HG02981 (cell line): ENCODE results near the gene MICU1.
"Not testable (repeated sequence)": the region's sequence is repeated elsewhere in the genome, so short reads cannot be mapped to it uniquely, and the experiment has no call there.

Experiments
- ATAC-seq: cut with Tn5 transposase; IDR thresholded peaks from one replicate; pipeline ENCODE4 v1.9.1; 2021; ENCODE audit warnings: mild to moderate bottlenecking, moderate library complexity; ENCODE audit not compliant: unreplicated experiment

The MICU1 gene

DNA sequence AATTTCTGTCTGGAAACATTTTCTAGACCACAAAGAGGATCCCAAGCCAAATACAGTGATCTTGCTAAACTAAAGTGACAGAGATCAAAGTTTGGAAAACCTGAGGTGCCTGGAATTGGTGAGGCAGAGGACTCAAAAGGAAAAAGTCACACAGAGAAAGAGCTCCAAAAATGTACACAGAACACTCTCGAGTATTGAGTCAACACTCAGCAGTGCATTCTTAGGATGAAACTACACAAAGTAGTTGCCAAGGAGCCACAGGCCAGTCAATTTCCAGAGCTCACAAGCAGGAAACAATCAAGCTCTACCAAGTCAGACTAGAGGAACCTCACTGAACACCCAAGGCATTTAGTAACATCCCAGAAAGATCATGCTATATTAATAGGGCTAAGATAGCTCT is 61.3 kb downstream of the MICU1 start:
- no peak for ATAC-seq

DNA sequence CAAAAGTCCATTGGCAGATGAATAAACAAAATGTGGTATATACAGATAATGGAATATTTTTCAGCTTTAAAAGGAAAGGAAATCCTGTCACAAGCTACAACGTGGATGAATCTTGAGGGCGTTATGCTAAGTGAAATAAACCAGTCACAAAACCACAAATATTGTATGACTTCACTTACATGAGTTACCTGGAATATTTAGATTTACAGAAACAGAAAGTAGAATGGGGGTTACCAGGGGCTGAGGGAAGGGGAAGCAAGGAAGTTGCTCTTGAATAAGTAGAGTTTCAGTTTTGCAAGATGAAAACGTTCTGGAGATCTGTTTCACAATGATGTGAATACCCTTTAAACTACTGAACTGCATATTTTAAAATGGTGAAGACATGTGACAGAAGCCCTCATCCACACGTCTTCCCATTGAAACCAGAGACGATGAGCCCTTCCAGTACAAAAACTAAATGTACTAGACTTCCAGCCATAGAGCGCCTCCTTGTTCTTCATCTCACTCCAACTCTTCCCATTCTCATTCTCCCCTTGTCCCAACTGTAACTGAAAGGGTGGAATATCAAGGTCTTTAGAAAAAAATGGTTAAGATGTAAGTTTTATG is 62.4 kb downstream of the MICU1 start:
- ATAC-seq: no peak

DNA sequence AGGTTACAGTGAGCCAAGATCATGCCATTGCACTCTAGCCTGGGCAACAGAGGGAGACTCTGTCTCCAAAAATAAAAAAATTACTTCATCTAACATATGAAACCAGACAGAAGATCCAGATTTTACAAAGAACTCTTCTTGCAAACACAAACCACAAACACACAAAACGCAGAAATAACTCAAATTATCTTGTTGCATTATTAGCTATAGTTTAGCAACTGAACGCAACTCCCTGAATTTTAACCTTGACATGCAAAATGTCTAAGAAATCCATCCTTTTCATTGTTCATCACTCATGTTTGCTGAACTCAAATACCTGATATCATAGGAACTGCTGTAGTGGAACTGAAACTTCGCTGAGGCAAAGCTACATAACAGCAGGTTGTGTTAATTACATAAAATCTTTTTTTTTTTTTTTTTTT is 64.1 kb downstream of the MICU1 start:
- ATAC-seq: no peak

DNA sequence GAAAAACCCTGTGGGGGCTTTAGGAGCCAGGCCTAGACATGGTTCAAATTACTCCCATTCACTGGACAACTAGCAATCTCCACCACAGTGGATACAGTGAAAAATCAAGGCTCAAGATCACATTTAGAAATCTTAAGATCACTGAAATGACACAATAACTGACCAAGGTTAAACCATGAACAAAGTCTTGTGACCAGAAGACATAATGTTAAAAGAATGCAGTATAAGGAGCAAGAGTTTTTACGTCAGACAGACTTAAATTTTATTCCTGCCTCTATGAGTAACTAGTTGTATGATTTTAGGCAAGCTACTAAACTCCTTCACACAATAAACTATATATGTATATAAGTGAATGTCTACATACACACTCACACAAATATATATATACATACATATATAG is 68.5 kb downstream of the MICU1 start:
- ATAC-seq: no peak

DNA sequence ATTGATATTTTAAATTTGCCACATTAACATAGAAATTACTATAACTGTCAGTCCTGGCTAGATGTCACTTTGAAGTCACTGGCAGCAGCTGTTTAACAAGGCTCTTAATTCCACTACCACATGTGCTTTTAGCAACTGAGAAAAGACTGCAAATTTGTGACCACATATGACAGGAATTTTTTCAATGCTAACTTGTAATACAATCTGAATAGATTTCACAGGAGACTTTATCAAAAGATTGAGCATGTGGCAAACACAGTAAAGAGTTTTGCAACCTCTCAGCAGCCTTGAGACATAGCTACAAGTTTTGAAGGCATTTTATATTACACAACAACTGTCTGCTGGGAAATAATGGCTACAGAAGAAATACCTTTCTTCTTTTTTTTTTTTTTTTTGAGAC is 73.0 kb downstream of the MICU1 start:
- ATAC-seq: no peak

DNA sequence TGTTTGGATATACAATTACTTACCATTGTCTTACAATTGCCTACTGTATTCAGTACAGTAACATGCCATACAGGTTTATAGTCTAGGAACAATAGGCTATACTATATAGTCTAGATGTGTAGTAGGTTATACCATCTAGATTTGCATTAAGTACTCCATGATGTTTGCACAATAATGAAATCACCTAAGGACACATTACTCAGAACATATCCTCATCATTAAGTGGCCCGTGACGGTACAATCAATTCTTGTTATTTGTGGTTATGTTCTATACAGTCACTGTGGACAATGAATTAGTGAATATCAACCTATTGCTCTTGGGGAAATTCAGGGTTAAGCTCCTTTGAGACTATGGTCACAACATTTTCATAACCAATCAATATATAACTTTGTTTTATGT is 75.6 kb downstream of the MICU1 start:
- no peak for ATAC-seq

DNA sequence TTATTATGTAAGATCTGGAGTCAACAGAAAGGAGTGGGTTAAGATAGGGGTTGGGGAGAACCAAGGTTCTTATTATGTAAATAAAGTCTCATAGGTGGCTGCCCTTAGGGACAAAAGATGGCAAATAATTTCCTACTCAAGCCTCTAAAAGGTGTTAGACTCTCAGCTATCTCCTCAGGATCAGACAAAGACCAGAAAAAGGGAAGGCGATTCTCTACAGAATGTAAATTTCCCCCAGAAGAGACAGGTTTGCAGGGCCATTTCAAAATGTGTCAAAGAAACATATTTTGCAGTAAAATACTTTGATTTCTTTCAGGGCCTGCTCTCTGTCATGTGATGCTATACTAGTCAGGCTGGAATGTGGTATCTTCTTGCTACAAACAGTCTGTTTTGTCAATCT is 80.3 kb downstream of the MICU1 start:
- no peak for ATAC-seq

DNA sequence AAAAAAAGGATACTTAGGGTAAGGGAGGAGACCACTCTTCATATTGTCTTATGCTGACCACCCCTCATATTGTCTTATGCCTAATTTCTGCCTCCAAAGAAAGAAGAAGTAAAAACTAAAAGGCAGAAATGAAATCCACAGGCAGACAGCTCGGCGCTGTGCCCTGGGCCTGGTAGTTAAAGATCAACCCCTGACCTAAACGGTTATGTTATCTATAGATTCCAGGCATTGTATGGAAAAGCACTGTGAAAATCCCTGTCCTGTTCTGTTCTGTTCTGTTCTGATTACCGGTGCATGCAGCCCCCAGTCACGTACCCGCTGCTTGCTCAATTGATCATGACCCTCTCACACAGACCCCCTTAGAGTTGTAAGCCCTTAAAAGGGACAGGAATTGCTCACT is 82.0 kb downstream of the MICU1 start:
- ATAC-seq: not testable (repeated sequence)

DNA sequence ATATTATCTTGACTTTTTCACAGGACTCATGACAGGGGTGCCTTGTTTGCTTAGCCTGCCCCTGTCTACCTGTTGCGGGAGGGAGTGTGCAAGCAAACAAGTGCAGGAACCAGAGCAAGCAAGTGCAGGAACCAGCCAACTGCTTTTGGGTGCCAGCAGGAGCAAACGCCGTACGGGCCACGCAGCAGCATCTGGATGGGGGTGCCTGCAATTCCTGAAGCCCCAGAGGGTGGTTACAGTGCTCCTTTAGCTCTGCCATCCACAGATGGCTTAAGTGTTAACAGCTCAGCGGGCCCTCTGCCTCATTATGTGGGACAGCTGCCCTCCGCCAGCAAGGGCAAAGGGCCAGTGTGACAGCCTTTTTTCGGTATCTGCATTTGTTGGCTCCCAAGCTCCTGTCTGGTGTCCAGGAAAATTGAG is 83.5 kb downstream of the MICU1 start:
- no peak for ATAC-seq

DNA sequence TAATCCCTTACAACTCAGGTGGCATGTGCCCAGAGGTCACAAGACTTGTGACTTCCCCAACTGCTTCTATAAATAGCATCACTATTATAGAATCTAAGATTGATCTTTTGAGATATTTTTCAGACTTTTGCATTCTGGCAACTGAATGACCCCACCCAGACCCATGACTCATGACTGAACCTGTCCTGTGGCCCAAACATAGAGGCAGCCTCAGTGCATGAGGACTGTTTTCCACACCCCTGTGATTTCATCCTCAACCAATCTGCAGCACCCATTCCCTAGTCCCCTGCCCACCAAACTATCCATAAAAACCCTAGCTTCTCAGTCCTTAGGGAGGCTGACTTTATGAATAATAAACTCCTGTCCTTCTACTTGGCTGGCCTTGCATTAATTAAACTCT is 84.5 kb downstream of the MICU1 start:
- no peak for ATAC-seq

DNA sequence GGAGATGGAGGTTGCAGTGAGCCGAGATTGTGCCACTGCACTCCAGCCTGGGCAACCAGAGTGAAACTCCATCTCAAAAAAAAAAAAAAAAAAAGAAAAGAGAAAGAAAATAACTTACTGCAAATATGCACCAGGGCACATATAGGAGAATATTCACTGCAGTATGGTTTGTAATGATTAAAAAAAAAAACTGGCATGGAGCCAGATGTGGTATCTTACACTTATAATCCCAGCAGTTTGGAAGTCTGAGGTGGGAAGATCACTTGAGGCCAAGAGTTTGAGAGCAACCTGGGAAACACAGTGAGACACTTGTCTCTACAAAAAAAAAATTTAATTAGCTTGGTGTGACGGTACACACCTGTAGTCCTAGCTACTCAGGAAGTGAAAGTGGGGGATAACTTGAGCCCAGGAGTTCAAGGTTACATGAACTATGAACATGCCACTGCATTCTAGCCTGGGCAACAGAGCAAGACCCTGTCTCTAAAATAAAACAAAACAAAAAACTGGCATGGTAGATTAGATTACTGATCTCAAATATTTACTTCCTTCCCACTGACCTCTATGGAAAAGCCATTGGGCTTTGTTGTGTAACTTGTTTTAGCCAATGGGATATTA is 85.6 kb downstream of the MICU1 start:
- no peak for ATAC-seq

DNA sequence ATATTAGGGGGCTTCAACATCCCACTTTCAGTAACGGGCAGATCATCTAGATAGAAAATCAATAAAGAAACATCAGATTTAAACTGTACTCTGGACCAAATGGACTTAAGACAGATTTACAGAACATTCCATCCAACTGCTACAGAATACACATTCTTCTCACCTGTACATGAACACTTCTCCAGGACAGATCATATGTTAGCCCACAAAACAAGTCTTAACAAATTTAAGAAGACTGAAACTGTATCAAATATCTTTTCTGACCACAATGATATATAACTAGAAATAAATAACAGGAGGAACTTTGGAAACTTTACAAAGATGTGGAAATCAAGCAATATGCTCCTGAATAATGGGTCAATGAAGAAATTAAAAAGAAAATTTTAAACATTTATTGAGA is 86.7 kb downstream of the MICU1 start:
- no peak for ATAC-seq

DNA sequence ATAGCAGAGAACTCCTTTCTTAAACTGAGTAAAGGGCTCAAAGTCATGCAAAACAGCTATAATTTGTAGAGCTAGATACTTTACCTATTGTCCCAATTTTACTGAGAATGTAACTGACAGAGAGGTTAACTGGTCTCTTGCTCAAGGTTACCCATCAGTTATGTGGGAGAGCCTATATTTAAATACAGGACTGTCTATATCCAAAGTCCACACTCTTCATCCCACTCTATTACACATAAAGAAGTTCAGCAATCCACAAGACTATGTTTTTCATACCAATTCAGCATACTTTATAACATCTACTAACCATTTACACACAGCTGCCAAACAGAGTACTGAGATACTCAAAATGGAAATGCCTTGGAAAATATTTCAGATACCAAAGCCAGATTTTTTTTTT is 100.2 kb downstream of the MICU1 start:
- no peak for ATAC-seq

DNA sequence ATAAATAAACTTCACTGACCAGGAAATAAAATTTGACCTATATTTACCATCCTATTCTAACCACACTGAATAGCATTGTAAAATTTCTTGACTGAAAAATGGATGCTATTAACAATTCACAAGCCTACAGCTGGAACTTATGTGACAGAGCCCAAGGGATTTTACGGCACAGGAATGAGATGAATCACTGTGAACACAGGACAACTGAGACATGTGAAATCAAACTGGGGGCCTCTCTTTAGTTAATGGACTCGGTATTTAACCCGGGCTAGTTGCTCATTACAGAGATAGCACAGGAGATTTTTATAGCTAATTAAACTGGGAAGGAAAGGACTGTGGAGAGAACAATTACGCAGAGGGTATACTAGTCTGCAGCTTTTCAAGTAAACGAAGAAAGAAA is 100.6 kb downstream of the MICU1 start:
- no peak for ATAC-seq

DNA sequence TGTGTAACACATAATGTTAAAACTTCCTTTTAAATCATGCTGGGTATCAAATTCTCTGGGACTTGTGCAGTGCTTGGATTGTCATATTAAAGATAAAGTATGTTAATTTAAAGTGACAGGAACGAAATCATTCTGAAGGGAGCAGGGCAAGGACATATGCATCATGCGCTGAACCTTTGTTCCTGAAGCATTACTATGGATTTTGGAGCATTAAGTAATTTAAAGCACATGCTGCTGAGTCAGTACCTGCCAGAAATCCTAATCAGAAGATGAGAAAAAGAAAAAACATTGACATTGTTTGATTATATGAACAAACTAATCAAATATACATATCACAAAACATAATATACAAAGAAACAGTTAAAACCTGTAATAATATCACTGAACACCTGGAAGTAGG is 101.4 kb downstream of the MICU1 start:
- ATAC-seq: no peak

DNA sequence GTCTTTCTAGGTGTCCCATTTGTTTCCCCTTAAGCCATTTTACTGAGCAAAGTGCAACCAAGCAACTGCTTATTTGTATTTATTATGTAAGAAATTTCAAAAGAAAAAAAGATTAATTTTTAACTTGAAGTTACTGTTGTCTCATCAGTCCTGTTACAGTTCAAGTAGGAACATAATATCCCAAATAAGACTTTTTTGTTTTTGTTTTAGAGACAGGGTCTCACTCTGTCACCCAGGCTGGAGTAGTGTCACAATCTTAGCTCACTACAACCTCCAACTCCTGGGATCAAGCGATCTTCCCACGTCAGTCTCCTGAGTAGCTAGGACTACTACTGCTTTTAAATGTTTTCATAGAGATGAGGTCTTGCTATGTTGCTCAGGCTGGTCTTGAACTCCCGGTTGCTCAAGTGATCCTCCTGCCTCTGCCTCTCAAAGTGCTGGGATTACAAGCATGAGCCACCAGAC is 101.9 kb downstream of the MICU1 start:
- no peak for ATAC-seq

DNA sequence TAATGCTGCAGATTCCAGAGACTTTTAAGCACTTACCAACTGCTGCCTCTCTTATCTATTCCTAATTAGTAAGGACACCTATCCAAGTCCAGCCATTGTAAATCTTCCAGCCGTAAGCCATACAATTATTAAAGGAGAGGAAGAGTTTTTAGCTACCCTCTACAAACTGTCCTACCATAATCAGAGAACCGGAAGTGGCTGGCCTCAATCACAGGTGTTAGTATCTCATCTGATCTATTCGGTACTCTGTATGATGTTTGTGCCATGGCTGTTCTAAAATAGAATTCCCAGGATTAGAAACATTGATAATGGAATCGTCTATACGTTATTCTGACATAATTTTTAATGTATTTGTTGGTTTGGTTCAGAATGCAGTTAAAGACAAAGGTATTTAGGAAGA is 102.8 kb downstream of the MICU1 start:
- no peak for ATAC-seq

DNA sequence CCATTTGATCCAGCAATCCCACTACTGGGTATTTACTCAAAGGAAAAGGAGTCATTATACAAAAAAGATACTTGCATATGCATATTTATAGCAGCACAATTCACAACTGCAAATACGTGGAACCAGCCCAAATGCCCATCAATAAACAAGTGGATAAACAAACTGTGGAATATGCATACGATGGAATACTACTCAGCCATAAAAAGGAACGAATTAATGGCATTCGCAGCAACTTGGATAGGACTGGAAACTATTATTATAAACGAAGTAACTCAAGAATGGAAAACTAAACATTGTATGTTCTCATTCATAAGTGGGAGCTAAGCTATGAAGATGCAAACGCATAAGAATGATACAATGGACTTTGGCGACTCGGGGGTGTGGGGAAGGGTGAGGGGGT is 108.6 kb downstream of the MICU1 start:
- ATAC-seq: no peak

DNA sequence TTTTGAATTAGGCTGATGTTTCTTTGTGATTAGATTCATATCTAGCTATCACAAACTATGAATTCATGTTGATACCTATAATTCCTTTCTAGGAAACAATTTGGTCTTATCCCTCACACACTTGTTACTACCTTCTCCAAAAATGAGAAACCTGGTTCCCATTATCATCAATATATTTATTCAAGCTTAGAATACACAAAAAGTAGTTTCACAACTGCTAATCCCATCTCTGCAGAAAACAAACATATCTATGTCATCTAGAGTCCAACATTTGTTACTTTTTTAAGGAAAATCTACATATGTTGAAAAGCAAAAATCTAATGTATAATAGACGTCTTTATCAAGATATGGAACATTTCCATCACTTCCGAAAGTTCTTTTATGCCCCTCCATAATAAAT is 110.4 kb downstream of the MICU1 start:
- no peak for ATAC-seq

DNA sequence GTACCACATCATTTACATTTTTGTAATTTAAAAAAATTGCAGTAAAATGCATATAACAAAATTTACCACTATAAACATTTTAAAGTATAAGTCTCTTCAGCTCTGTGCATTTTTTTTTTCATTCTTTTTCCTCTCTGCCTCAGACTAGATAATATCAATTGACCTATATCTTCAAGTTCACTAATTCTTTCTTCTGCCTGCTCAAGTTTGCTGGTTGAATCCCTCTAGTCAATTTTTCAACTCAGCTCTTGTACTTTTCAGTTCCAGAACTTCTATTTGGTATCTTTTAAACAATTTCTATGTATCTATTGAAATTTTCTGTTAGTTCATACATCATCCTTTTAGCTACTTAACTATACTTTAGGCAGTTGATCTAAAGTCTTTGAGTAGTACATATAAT is 112.0 kb downstream of the MICU1 start:
- no peak for ATAC-seq

DNA sequence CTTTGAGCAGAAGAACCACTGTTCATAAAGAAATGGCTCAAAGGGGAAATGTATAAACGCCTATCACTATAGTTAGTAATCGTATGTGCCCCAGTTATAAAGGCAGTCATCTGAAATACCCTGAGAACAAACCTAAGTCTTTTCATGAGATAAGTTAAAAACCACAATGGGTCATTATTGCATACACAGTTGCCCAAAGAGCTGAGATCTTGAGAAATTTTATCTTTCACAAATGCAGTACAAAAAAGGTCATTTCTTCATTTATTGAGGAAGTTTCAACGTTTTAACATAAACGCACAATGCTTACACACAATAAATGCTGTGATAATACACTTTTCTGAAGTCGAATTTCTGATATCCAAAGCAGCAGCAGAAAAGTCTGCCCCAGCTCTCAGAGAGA is 114.4 kb downstream of the MICU1 start:
- no peak for ATAC-seq

DNA sequence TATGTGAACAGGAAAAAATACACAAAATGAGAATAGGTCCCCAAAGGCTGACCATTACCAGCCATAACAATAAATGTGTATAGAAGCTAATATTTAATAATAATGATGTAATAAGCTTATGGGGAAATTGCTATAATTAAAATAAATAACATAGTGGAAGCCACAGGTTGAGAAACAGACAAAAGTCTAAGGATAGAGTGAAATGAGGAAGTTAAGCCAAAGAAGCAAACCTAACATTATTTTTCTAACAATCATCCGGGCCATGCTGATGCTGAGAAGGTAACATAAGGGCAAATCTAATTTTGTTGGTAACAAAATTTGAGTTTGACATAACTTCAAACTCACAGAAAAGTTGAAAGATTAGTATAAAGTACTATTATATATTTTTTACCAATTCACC is 115.9 kb downstream of the MICU1 start:
- ATAC-seq: no peak

DNA sequence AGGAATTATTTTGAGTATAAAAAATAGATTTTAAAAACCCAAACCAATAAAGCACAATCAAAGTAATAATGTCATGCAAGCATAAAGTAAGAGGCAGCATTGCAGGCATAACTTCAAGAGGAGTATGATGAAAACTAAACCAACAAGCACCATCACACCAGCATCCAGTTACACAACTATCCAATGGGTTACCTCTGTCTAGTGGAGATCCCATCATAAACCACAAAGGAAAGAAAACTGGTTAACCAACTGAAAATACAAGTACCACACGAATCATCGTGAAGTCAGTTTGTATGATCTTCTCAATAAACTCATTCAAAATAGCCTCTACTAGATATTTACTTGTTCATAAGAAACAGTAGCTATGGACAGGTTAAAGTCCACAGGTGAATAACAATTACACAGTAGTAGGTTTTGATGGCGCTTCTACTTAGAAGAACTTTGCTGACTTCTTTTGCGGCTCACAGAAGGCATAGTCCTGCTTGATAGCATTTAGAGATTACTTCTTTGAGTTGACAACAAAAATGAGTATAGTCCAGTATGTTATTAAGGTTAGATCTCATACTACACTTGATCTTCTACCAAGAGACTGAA is 116.6 kb downstream of the MICU1 start:
- no peak for ATAC-seq
